IMR-90 (cell line): ENCODE data around the gene DESI2. TPM values are rescaled to one million over a fixed set of nuclear protein-coding genes. Genes with fewer than 3 reads are reported as not detected.
A peak's percentile ranks its signal among the peaks of the same experiment; 100 is the strongest.

Experiments used
- ATAC-seq: fragments of 200-7000 bp; cut with Tn5 transposase; 2 replicates; pipeline ENCODE4 v1.9.1; 2020; ENCODE audit warnings: low read depth, mild to moderate bottlenecking, moderate library complexity
- BruUV-seq: library from RNA; stranded (reverse); fragments of 400-500 nt; replicated peaks from 2 replicates; lab custom pipeline; 2021; lab: Mats Ljungman, UMichigan
- CTCF ChIA-PET: fragments of 300-600 bp; formaldehyde crosslinking; extraction: SDS; loops from one replicate; lab custom pipeline; 2021; ENCODE audit warnings: antibody characterized with exemption; lab: Yijun Ruan, JAX
- POLR2A ChIA-PET: fragments of 300-600 bp; sonication (Branson Sonifier 250); formaldehyde crosslinking; loops from one replicate; lab custom pipeline; 2022; ENCODE audit warnings: antibody characterized with exemption; ENCODE audit not compliant: unreplicated experiment; lab: Charles Lee
- DNase-seq: peaks from one replicate; pipeline ENCODE4 v3.0.0; 2013
- H2AFZ ChIP-seq: replicated peaks from 2 replicates; pipeline ENCODE3; 2013; ENCODE audit warnings: low read length, mild to moderate bottlenecking; ENCODE audit not compliant: poor library complexity
- H2AK5ac ChIP-seq: 2 replicates; pipeline ENCODE4 v1.6.1; 2013; ENCODE audit warnings: low read depth, low read length, inconsistent platforms
- H2AK9ac ChIP-seq: replicated peaks from 2 replicates; pipeline ENCODE3; 2013; ENCODE audit warnings: mild to moderate bottlenecking, low read depth, low read length, moderate library complexity; ENCODE audit not compliant: poor library complexity
- H2BK120ac ChIP-seq: 2 replicates; pipeline ENCODE4 v1.6.1; 2013; ENCODE audit warnings: low read depth, low read length, inconsistent platforms
- H2BK15ac ChIP-seq: 3 replicates; pipeline ENCODE4 v1.6.1; 2013; ENCODE audit warnings: low read depth, low read length, inconsistent platforms
- H2BK20ac ChIP-seq: 2 replicates; pipeline ENCODE4 v1.6.1; 2013; ENCODE audit warnings: low read depth, mild to moderate bottlenecking, inconsistent platforms, low read length, moderate library complexity
- H2BK5ac ChIP-seq: 2 replicates; pipeline ENCODE4 v1.6.1; 2013; ENCODE audit warnings: mild to moderate bottlenecking, low read depth, low read length, inconsistent platforms; ENCODE audit not compliant: poor library complexity, severe bottlenecking
- H3K14ac ChIP-seq: replicated peaks from 2 replicates; pipeline ENCODE4 v1.6.1; 2013; ENCODE audit warnings: low read depth, low read length, inconsistent platforms
- H3K18ac ChIP-seq: 2 replicates; pipeline ENCODE4 v1.6.1; 2013; ENCODE audit warnings: low read depth, low read length, control low read depth
- H3K23ac ChIP-seq: 2 replicates; pipeline ENCODE4 v1.6.1; 2013; ENCODE audit warnings: low read depth, low read length, inconsistent platforms
- H3K27ac ChIP-seq: 2 replicates; pipeline ENCODE4 v1.5.1; 2013; ENCODE audit warnings: mild to moderate bottlenecking, control low read depth, low read length; ENCODE audit not compliant: insufficient read depth
- H3K27me3 ChIP-seq: 2 replicates; pipeline ENCODE4 v1.6.1; 2013; ENCODE audit warnings: low read length; ENCODE audit not compliant: control insufficient read depth, insufficient read depth
- H3K36me3 ChIP-seq: 2 replicates; pipeline ENCODE4 v1.6.1; 2013; ENCODE audit warnings: low read length, mixed read lengths; ENCODE audit not compliant: control insufficient read depth, insufficient read depth
- H3K4ac ChIP-seq: 2 replicates; pipeline ENCODE4 v1.6.1; 2013; ENCODE audit warnings: low read depth, low read length, inconsistent platforms
- H3K4me1 ChIP-seq: 2 replicates; pipeline ENCODE4 v1.6.1; 2013; ENCODE audit warnings: low read length, mixed read lengths; ENCODE audit not compliant: control insufficient read depth, insufficient read depth
- H3K4me2 ChIP-seq: 2 replicates; pipeline ENCODE4 v1.6.1; 2013; ENCODE audit warnings: low read depth, mild to moderate bottlenecking, control low read depth, low read length, moderate library complexity
- H3K4me3 ChIP-seq: 2 replicates; pipeline ENCODE4 v1.5.1; 2013; ENCODE audit warnings: low read depth, mild to moderate bottlenecking, control low read depth, low read length, moderate library complexity; ENCODE audit not compliant: insufficient read depth
- H3K56ac ChIP-seq: 2 replicates; pipeline ENCODE4 v1.6.1; 2013; ENCODE audit warnings: low read length, inconsistent platforms; ENCODE audit not compliant: insufficient read depth; ENCODE audit errors: extremely low read depth
- H3K79me1 ChIP-seq, 2 experiments: 2 replicates each; pipeline ENCODE4 v1.6.1; 2013; ENCODE audit warnings: low read length in 2 of 2, inconsistent platforms in 1 of 2, low read depth in 1 of 2
- H3K9ac ChIP-seq: 2 replicates; pipeline ENCODE4 v1.6.1; 2013; ENCODE audit warnings: low read depth, low read length, control low read depth
- H3K9me1 ChIP-seq: 2 replicates; pipeline ENCODE4 v1.6.1; 2013; ENCODE audit warnings: low read length, inconsistent platforms; ENCODE audit not compliant: insufficient read depth
- H3K9me3 ChIP-seq: 2 replicates; pipeline ENCODE4 v1.6.1; 2013; ENCODE audit warnings: low read length; ENCODE audit not compliant: control insufficient read depth, insufficient read depth
- H4K20me1 ChIP-seq: 2 replicates; pipeline ENCODE4 v1.6.1; 2013; ENCODE audit warnings: low read length, inconsistent platforms; ENCODE audit not compliant: insufficient read depth
- H4K5ac ChIP-seq: 2 replicates; pipeline ENCODE4 v1.6.1; 2013; ENCODE audit warnings: mild to moderate bottlenecking, low read depth, low read length, control low read depth
- H4K8ac ChIP-seq, 2 experiments: 2 replicates each; pipeline ENCODE4 v1.6.1; 2013; ENCODE audit warnings: low read depth in 2 of 2, low read length in 2 of 2, control low read depth in 1 of 2, inconsistent platforms in 1 of 2
- H4K91ac ChIP-seq: 2 replicates; pipeline ENCODE4 v1.6.1; 2013; ENCODE audit warnings: low read depth, low read length, inconsistent platforms; ENCODE audit not compliant: insufficient read depth
- CEBPB ChIP-seq: IDR thresholded peaks from 2 replicates; pipeline ENCODE4 v1.6.1; 2012; ENCODE audit warnings: low read depth, low read length, improper control_type of control experiment
- CHD1 ChIP-seq: IDR thresholded peaks from 2 replicates; pipeline ENCODE4 v1.6.1; 2012; ENCODE audit warnings: low read depth, low read length, improper control_type of control experiment
- MAFK ChIP-seq: IDR thresholded peaks from 2 replicates; pipeline ENCODE4 v1.6.1; 2012; ENCODE audit warnings: low read depth, low read length, improper control_type of control experiment
- MAZ ChIP-seq: IDR thresholded peaks from 2 replicates; pipeline ENCODE4 v1.6.1; 2012; ENCODE audit warnings: low read depth, mild to moderate bottlenecking, low read length, improper control_type of control experiment, moderate library complexity, borderline replicate concordance
- RAD21 ChIP-seq: IDR thresholded peaks from 2 replicates; pipeline ENCODE4 v1.6.1; 2012; ENCODE audit warnings: low read length, improper control_type of control experiment
- RFX5 ChIP-seq: IDR thresholded peaks from 2 replicates; pipeline ENCODE4 v1.8.0; 2012; ENCODE audit warnings: low read depth, mild to moderate bottlenecking, low read length, moderate library complexity
- SMC3 ChIP-seq: fragments of 150-350 bp; IDR thresholded peaks from 2 replicates; pipeline ENCODE4 v1.6.1; 2016; ENCODE audit warnings: low read depth, mild to moderate bottlenecking, antibody characterized with exemption, low read length, moderate library complexity
- WGBS, 2 experiments: methylation state at CpG; one replicate each; pipeline versions ENCODE4 v1.1.5 to v1.1.7; 2013; ENCODE audit warnings: missing lambda C conversion rate in 2 of 2; ENCODE audit not compliant: insufficient read length in 1 of 2; ENCODE audit errors: extremely low coverage in 2 of 2; 5-methylcytosine and 5-hydroxymethylcytosine counted together
- dilution Hi-C: fragments of 300-500 bp; cut with HindIII; formaldehyde crosslinking; loops from one replicate; pipeline ENCODE4 v1.14.3; 2018; ENCODE audit warnings: low sequenced_read_pairs; ENCODE audit not compliant: unreplicated experiment
- in situ Hi-C: fragments of 300-500 bp; cut with MboI; formaldehyde crosslinking; loops from 3 replicates; pipeline ENCODE4 v1.14.3; 2019; ENCODE audit warnings: low sequenced_read_pairs, inconsistent platforms, mixed read lengths
- intact Hi-C: fragments of 100-400 bp; cut with micrococcal nuclease; formaldehyde crosslinking; loops from 2 replicates; pipeline ENCODE4 v1.10.0; 2022
- polyA plus RNA-seq, 3 experiments: library from polyadenylated mRNA; depleted of rRNA; stranded (reverse); fragments of >200 nt; gene quantifications; 2 replicates each; pipeline ENCODE4 v1.2.3, GENCODE V29; 2012; ENCODE audit warnings: low replicate concordance in 1 of 3
- total RNA-seq: library from RNA; depleted of rRNA; stranded (reverse); fragments of >200 nt; gene quantifications from 2 replicates; pipeline ENCODE4 v1.2.3, GENCODE V29; 2012
- TF ChIP-seq, protein P1 (sequence below): fragments of 150-350 bp; IDR thresholded peaks from 2 replicates; pipeline ENCODE4 v1.6.1; 2016; ENCODE audit warnings: low read depth, mild to moderate bottlenecking, low read length, moderate library complexity, borderline replicate concordance
- TF ChIP-seq, protein P2 (sequence below): fragments of 150-350 bp; IDR thresholded peaks from 2 replicates; pipeline ENCODE4 v1.6.1; 2017; ENCODE audit warnings: mild to moderate bottlenecking, antibody characterized with exemption, low read length, low read depth

Gene DESI2
- total and polyA plus RNA-seq, 2 of the 4 experiments (the other 2 are of a cell fraction), result 19.0 to 43.6 TPM

DNA sequence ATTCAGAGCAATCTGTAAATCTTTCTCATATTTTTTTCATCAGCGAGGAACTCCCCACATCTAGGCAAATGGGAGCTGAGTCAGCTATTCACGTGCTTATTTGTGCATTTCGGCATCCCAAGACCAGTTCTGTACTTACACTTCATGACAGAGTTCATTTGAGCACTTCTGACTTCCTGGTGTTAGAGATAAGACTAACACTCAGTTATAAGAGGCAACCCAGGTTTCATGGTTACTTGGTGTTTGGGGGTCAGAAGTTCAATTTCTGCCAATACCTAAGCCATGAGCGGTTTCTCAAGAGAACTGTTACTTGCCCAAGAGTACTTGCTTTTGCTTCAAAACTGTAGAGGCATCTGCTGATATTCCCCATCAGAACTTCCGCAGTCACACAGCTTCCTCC, 24.1 kb upstream of the DESI2 start:
- no peak overlapping the region for H3K4me2 ChIP-seq
- H4K20me1 ChIP-seq, result no peaks in the 10 kb centered on the region
- no peak overlapping the region for H4K91ac ChIP-seq
- H3K36me3 ChIP-seq, result no peaks in the 10 kb centered on the region
- POLR2A ChIA-PET, result no interaction called here
- no peak overlapping the region for H3K14ac ChIP-seq
- H2AK5ac ChIP-seq, result no peak overlapping the region
- peaks cover 2% of the 10 kb centered on the region; the same call in 1 of the 2 replicates for H3K9me3 ChIP-seq
- no peak overlapping the region for H3K56ac ChIP-seq
- no peak overlapping the region for H3K4me3 ChIP-seq
- H3K27me3 ChIP-seq, result peaks cover 5% of the 10 kb centered on the region
- H3K18ac ChIP-seq, result no peak overlapping the region
- in situ Hi-C loops (no loop called here), intact Hi-C loops (no loop called here), dilution Hi-C loops (no loop called here)
- no peaks in the 10 kb centered on the region for H3K9me1 ChIP-seq
- CTCF ChIA-PET, result interaction anchor here (1.1 kb wide), 1 partner anchor 9 kb away, joined by 4 read pairs; no protein-coding TSS in a partner anchor
- H3K79me1 ChIP-seq, result no peaks in the 10 kb centered on the region
- H4K5ac ChIP-seq, result no peak overlapping the region
- TF ChIP-seq, protein P1, sequence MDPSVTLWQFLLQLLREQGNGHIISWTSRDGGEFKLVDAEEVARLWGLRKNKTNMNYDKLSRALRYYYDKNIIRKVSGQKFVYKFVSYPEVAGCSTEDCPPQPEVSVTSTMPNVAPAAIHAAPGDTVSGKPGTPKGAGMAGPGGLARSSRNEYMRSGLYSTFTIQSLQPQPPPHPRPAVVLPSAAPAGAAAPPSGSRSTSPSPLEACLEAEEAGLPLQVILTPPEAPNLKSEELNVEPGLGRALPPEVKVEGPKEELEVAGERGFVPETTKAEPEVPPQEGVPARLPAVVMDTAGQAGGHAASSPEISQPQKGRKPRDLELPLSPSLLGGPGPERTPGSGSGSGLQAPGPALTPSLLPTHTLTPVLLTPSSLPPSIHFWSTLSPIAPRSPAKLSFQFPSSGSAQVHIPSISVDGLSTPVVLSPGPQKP, result no peak
- peak; percentile 62 for TF ChIP-seq MAFK
- no peak for TF ChIP-seq RAD21
- no peak for TF ChIP-seq MAZ
- TF ChIP-seq RFX5, result no peak
- TF ChIP-seq CHD1, result no peak
- no peak for TF ChIP-seq SMC3
- TF ChIP-seq, protein P2, sequence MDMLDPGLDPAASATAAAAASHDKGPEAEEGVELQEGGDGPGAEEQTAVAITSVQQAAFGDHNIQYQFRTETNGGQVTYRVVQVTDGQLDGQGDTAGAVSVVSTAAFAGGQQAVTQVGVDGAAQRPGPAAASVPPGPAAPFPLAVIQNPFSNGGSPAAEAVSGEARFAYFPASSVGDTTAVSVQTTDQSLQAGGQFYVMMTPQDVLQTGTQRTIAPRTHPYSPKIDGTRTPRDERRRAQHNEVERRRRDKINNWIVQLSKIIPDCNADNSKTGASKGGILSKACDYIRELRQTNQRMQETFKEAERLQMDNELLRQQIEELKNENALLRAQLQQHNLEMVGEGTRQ, result no peak
- TF ChIP-seq CEBPB, result no peak
- no TSS peak for BruUV-seq
- H2BK5ac ChIP-seq, result no peak overlapping the region
- H3K23ac ChIP-seq, result no peak overlapping the region
- no peak overlapping the region for H2BK20ac ChIP-seq
- no peak overlapping the region for H3K9ac ChIP-seq
- no peak for ATAC-seq
- H2AK9ac ChIP-seq, result no peak overlapping the region
- no peak overlapping the region for H2BK120ac ChIP-seq
- no peak overlapping the region for H2BK15ac ChIP-seq
- H4K8ac ChIP-seq, result no peak overlapping the region
- H3K4me1 ChIP-seq, result no peaks in the 10 kb centered on the region
- 81% methylated on average over 2 of the region's 5 CpGs; no CpG with 5 or more reads in 1 of the 2 experiments for WGBS, 2 experiments
- DNase-seq, result peak; percentile 4
- H3K27ac ChIP-seq, result no peak overlapping the region
- no peak overlapping the region for H2AFZ ChIP-seq
- H3K4ac ChIP-seq, result no peak overlapping the region
